Fibroblast of mammary gland (primary cell): ENCODE data around the gene MAP7D3.
A peak's percentile ranks its signal among the peaks of the same experiment; 100 is the strongest.
"Not testable (repeated sequence)": the region's sequence is repeated elsewhere in the genome, so short reads cannot be mapped to it uniquely, and the experiment has no call there.

Source experiments
- DNase-seq: peaks from one replicate; pipeline ENCODE4 v3.0.0-alpha.2; 2010; ENCODE audit warnings: low read depth
- H3K4me3 ChIP-seq: 2 replicates; pipeline ENCODE4 v1.5.1; 2011; ENCODE audit warnings: low read depth, mild to moderate bottlenecking, low read length, moderate library complexity; ENCODE audit not compliant: control insufficient read depth
- CTCF ChIP-seq: conservative IDR thresholded peaks from 2 replicates; pipeline ENCODE4 v1.5.1; 2011; ENCODE audit warnings: low read depth, low read length, inconsistent platforms; ENCODE audit not compliant: control insufficient read depth, insufficient read depth

MAP7D3 gene

GRCh38 chrX:136251041-136251991 is at the start of gene MAP7D3:
TSS of gene MAP7D3 (minus strand) at chrX:136251400. CDS start at chrX:136251358, 42 bp downstream.
- TF ChIP-seq CTCF: no peak
- H3K4me3 ChIP-seq: peak within 1 kb of the TSS; percentile 64
- peak; percentile 33 for DNase-seq

- not testable (repeated sequence) for H3K4me3 ChIP-seq, DNase-seq
Measured at GRCh38 chrX:136300721-136301120, 49.5 kb upstream of the MAP7D3 start, which contains the start of gene ADGRG4. TSS of gene ADGRG4 (plus strand) at chrX:136300963. CDS start at chrX:136308778, 7,815 bp downstream.

GRCh38 chrX:136295380-136295779 is 44.2 kb upstream of the MAP7D3 start:
- TF ChIP-seq CTCF: no peak
- H3K4me3 ChIP-seq: no peak overlapping the region

GRCh38 chrX:136292656-136293055 is 41.5 kb upstream of the MAP7D3 start:
- no peak overlapping the region for H3K4me3 ChIP-seq
- no peak for DNase-seq
- TF ChIP-seq CTCF: no peak

More at GRCh38 chrX:136295380-136295779, 44.2 kb upstream of the MAP7D3 start:
- DNase-seq: no peak

GRCh38 chrX:136291824-136292223 is 40.6 kb upstream of the MAP7D3 start:
- no peak overlapping the region for H3K4me3 ChIP-seq
- no peak for TF ChIP-seq CTCF
- peak; percentile 7 for DNase-seq

- not testable (repeated sequence) for H3K4me3 ChIP-seq, DNase-seq
Measured at GRCh38 chrX:136286375-136286774, 35.2 kb upstream of the MAP7D3 start.

GRCh38 chrX:136275553-136275952 is 24.4 kb upstream of the MAP7D3 start:
- no peak for TF ChIP-seq CTCF
- DNase-seq: no peak
- H3K4me3 ChIP-seq: no peak overlapping the region
